NCI-H1092 (cell line): Measurements from ENCODE around the gene FOXA3.

Experiments
- DNase-seq: peaks from one replicate; lab custom pipeline; 2025; lab: John Stamatoyannopoulos, UW

Gene FOXA3

DNA sequence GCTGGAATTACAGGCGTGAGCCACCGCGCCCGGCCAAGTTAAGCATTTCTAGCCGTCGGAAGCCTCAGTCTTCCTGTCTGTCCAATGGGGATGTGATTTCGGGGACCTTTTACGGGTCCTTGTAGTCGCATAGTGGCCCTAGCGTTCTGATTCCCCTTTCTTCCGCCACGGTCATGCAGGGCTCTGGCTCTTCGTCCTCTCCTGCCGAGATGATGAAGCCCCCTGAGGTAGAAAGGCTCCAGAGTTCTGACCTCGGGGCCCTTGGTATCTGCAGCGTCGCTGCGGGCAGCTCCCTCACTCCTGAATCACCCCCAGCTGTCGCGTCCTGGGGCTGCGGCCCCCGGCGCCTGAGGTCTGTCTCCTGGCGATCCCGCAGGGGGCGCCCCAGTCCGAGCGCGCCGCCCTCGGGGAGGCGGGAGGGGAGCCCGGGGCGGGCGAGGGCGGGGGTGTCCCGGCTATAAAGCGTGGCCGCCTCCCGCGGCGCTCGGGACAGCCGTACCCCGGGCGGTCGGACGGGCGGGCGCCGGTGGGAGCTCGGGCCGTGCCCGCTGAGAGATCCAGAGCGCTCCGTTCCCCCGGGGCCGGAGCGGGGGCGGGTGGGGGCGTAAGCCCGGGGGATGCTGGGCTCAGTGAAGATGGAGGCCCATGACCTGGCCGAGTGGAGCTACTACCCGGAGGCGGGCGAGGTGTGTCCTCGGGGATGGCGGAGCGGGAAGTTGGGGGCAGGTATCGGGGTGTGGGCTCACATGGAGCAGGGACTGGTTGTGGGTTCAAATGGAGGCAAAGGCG is at the start of gene FOXA3:
Gene FOXA3 (plus strand): TSS at position 487 of the 789 bp plus-strand sequence. CDS start 131 bp downstream, at position 618.
- no peak for DNase-seq

DNA sequence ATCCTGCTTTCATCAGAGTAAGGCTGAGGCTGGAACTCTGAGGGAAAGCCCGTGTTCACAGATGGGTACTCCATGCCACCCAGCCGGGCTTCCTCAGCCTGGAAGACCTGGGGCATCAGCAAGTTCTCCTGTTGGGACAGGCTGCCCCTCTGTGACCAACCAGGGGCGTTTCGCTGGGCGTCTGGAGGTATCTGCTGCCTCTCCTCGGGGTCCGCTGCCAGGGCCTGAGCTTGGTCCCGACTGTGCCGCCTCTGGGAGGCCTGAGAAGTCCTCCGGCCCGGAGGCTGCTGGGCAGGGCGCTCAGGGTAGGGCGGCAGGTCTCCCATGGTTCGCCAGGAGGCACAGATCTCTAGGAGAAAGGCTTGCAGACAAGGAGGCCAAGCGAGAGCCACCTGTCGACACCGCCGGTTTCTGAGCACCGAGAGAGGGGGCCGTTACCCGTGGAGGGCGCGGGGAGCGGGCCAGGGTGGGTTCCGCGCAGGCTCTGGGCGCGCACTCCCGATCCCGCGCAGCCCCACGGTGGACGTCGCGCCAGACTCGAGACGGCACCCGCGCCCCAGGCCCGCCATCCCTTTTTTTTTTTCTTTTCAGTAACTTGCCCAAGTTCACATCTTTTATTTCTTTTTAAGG is 49.2 kb upstream of the FOXA3 start, which contains the start of gene RSPH6A:
Gene RSPH6A (minus strand): TSS at position 458 of the 630 bp plus-strand sequence. CDS start 132 bp downstream, at position 326.
- DNase-seq: no peak

DNA sequence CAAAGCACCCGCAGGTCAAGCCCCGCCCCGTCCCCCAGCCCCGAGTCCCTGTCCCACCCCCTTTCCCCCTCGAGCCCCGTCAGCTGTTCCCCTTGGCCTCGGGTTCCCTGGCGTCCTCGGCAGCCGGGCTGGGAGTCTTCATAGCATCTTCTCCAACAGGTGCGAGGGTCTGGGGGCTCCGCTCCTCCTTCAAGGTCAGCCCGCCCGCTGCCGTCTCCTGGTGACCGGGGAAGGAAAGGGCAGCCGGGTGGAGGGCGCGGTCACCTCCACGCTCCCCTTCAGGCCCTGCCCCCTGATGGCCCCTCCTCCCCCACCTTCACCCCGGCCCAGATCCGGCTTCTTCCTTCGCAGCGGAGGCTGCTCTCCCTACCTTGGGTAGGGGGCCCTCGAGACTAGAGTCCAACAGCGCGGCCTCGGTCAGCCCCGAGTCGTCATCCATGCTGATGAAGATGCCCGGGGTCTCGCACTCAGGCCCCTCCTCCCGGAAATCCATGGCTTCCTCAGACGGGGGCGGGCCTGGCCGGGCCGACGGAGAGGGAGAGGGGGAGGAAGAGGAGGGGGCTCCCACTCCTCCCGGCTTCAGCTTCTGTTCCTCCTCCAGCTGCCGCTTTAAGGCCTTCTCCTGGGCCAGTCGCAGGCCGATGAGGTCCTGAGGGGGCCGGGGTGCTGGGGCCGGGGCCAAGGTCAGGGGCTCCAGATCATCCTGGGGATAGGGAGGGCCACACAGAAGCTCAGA is 48.5 kb upstream of the FOXA3 start:
- no peak for DNase-seq

DNA sequence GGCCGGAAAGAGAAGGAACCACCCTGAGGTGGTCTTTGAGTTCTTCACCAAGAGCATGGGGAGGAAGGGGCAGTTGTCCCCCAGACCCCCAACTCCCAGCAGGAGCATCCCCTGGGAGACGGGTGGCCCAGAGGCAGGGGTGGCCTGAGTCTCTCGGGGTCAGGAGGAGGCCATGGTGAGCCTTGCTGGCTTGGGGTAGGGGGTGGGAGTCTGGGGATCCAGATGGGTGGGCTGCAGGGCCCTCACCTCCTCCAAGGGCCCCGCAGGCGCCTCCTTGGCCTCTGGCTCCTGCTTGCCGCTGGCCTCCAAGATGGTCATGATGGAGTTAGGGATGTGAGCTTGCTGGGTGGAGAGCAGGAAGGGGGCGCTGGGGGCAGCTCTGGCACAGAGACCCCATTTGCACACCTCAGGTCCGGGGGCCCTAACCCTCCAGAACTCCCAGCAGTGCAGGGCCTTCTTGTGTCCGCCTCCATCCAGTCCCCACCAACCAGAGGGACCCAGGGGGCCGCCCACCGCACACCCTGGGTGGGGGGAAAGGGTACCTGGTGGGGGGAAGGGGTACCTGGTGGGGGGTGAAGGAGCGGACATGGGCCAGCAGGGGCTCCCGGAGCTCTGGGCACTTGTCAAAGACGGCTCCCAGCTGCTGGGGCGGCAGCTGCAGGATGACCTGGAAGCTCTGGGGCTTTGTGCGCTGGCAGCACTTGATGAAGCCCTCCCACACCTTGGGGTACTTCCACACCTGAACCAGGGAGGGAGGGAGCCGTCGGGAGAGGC is 47.7 kb upstream of the FOXA3 start:
- no peak for DNase-seq

DNA sequence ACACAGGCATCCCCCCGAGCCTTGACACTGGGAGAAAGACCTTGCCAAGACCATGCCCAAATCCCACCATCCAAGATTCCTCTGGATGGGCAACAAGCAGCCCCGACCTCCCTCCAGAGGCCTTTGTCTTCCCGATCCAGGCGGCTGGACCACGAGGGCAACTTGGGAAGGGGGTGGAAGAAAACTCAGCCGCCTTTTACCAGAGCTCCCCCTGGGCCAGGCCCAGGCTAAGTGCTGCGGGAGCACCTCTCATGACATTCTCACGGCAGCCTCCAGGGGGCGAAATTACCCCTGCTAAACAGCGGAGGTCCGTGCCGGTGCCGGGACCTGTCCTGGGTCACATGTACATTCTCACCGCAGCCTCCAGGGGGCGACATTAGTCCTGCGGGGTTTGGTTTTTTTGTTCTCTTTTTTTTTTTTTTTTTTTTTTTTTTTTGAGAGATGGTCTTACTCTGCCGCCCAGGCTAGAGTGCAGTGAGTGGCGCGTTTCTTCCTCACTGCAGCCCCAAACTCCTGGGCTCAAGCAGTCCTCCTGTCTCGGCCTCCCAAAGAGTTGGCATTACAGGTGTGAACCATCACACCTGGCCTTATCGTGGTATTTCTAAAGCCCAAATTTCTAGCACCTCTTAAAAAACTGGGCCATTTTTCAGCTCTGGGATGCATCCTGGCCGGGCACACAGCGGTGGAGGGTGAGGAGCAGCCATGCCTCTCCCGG is 47.0 kb upstream of the FOXA3 start:
- DNase-seq: peak; percentile 70

DNA sequence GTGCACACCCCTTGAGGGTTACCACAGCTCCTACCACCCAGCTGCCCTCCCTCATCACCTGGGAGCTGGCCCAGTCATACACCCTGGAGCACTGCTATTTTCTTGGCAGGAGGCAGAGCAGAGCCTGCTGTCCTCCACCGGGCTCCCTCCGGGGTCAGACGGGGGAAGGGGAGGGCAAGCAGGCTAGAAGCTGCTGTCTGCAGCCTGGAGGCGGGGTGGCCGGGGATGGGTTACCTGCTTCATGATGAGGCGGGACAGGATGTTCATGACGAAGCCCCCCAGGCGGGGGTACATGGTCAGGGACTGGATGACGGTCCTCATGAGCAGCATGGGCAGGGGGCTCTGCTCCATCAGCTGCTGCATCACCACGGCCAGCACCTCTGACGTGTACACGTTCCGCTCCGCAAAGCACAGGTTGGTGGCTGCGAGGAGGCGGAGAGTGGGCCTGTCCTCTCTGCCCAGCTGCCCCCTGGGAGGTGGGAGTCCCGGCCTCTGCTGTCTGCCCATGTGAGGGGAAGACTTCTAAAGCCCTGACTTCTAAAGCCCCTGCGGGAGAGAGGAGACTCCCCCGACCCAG is 46.3 kb upstream of the FOXA3 start:
- DNase-seq: no peak

DNA sequence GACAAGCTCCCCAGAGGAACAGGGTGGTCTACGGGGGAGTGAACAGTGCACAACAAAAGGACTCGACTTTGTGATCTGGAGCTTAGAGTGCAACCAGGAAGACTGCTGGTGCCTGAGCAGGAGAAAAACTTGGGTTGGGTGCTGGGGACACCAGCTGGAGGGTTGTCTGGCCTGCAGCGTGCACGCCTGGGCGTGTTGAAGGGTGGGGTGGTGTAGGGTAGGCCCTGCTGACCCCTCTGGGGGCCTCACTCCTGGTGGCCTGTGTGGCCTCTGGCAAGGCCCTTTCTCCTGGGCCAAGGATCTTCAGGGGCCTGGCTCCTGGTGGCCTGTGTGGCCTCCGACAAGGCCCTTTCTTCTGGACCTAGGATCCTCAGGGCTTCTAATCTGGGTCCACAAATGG is 44.4 kb upstream of the FOXA3 start:
- DNase-seq: no peak

DNA sequence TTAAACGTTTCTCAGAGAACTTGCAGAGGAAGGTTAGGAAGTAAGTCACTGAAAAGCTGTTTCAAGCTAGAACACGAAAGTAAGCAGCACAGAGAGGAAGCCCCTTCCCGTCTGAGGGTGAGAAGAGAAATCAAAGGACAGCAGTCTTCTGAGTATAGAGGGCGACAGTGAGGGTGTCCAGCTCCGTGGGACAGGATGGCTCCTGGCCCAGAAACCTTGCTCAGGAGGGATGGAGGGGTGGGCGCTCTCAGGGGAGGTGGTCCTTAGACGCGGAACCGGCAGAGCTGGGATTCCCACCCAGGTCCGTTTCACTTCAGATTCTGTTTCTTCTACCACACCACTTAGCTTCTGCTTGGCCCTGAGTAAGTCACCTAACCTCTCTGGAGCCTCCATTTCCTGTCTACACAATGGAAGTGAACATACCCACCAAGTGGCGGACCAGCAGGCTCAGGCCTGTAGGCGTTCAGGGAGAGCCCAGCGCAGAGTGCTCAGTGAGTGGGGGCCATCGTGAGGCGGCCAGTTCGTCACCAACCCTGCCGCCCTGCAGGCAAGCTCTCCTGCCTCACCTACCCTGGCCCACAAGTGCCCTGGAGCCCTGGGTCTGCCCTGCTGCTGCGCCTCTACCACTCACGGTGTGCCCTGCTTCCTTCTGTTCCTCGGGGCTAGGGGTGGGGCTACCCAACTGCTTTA is 43.6 kb upstream of the FOXA3 start:
- DNase-seq: no peak

DNA sequence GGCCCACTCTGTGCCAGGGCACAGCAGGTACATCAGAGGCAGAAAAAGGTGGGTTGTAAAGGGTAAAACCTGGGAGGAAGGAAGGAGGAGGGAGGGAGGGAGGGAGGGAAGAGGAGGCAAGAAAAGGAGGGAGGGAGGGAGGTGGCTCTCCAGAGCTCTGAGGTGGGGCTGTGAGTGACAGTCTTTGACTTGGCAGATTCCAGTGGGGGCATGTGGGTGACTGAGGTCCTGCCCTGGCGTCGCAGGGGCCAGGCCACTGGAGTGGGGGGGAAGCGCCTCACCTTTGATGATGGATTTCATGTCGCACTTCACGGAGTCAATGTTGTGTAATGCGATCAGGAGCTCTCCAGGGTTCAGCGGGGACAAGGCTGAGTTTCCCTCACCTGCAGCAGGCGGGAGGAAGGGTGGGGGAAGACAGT is 43.0 kb upstream of the FOXA3 start:
- no peak for DNase-seq

DNA sequence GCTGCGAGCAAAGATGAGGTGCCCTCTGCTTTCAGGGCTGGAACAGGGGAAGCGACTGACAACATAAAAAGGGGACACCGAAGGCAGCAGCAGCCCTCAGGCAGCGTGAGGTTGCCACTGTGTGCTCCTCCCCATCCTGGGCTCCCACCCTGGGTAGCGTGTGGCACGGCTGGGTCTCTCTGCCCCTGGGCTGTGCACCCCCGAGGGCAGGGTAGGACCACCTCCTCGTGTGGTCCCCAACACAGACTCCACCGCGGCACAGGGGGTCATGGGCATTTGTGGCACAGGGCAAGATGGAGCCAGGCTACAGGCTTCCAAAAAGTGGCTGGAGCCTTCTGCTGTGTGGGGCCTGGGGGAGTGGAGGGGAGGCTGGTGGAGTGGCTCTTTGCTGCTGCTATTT is 42.6 kb upstream of the FOXA3 start:
- DNase-seq: no peak

DNA sequence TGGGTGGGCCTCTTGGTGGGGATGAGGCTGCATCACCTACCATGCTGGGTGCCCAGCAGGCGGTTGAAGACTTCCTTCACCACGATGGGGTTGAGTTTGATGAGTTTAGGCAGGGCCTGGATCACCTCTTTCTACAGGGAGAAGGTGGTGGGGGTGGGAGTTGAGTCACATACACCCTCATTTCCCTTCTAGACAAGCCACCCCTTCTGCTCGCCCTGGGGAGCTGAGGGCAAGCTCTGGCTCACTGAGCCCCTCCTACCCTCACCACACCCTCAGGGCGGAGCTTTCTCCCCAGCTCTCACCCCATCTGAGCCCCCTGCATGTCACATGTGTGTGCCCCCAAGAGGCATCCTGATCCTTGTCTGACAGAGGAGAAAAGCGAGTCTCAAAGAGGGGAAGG is 41.4 kb upstream of the FOXA3 start:
- no peak for DNase-seq

DNA sequence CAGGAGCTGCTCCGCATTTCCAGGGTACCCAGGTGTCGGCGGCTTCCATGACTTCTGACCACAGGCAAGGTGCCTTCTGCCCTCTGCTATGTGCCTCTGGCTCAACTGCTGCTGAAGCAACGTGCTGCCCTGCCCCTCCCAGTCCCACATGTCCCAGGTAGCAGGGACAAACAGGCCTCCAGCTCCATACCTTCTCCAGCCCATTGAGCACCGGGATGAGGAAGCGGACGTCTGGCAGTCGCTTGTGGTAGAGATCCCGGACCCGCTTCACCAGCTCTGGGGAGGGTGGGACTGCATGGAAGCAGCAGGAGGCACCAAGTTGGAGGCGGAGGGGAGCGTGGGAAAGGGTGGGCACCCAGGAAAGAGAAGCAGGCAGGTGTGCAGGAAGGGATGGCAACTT is 40.9 kb upstream of the FOXA3 start:
- no peak for DNase-seq

DNA sequence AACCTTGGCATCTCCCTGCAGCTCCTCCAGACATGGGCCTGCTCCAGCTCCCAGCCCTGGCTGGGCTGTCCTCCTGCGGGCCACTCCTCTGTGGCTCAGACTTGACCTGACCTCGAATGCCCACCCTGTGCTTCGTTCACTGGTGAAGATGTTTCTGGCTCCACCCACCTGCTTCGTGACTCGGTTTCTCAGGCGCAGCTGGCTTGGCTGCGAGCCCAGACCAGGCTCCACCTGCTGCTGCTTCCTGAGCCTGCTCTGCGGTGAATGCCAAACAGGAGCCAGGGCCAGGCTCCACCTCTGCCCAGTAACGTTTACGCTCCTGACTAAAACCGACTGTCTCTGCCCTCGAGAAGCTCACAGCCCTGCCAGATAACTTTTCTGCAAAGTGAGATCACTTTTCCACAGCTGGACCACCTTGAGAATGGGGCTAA is 40.1 kb upstream of the FOXA3 start:
- DNase-seq: peak; percentile 46

DNA sequence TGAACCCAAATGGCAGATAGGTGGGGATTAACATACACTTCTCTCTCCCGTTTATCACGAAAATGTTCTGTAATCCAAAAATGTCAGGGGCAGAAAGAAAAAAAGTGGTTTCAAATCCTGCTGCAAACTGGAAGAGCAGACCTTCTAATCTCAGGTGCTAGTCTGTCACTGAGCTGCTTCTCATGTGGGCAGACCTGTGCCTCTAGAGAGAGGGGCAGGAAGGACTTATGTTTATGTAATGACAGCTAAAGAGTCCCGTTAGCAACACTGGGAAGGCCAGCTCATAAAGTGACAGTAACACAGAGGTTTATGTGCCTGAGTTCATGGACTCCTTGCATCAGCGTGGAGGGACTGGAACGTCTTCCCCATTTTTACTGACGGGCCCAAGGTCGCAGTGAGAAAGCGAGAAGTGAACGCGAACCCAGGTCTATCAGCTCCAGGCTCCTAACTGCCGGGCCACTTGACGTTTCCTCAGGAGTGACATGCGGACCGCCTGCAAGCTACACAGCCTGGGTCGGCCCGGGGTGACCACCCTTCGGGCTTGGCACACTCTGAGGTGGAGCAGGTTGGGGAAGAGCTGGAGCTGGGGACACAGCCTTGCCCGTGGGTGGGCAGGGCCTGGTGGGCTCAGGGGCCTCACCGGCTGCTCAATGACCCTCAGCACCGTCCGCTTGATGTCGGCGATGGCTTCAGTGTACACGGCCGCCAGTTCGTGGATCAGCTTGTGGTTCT is 39.4 kb upstream of the FOXA3 start:
- DNase-seq: no peak

DNA sequence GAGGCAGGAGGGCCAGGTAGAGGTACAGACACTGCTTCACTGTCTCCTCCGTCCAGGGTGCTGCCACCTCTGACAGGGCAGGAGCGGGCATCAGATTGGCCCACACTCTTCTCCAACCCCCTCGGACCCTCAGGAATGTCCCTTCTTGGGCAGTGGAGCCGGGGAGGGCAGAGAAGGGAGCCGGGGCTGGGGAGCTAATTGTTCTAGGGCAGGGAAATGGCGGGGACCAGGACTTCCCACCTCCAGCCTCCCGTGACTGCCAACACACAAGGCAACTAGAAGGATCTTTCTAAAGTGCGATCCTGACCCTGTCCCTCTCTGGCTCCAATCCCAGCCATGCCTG is 38.9 kb upstream of the FOXA3 start:
- no peak for DNase-seq

DNA sequence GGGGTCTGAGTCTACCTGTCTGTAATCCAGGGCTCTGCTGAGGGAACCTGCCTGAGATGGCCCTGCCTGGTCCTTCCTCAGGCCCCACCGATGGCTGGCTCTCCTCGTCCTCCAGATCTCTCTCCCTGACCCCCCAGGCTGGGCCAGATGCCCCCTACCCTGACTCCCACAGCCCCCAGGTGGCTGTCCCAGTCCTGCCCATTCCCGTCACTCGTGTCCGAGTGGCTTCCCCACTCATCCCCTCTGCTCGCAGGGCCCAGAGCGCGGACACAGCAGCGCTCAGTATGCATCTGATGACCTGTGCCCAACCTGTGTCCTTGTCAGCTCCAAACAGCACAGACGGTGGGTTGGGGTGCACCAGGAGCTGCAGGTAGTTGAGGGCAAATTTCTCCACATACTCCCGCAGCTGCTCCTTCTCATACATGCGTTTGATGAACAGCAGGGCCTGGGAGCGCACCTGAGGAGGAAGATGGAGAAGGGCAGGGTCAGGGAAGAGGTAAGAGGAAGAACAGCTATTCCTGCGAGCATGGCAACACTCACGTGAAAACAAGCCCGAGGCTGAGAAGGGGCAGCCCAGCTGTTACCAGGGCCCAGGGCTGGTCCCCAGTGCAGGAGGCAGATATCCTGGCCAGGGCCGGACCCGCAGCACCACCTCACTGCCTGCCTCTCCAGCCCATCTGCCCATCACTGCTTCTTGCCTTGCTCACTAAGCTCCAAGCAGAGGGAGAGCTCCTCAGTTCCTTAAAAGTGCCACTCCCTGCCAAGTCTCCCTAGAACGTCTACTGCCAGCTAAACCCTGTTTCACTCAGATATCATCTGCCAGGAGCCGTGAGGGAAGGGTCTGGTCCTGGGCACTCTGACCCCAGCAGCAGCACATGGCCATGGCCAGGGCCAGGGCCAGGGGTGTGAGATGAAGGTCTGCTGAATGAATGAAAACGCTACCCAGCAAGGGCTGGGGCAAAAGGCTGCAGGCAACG is 37.9 kb upstream of the FOXA3 start:
- DNase-seq: no peak

DNA sequence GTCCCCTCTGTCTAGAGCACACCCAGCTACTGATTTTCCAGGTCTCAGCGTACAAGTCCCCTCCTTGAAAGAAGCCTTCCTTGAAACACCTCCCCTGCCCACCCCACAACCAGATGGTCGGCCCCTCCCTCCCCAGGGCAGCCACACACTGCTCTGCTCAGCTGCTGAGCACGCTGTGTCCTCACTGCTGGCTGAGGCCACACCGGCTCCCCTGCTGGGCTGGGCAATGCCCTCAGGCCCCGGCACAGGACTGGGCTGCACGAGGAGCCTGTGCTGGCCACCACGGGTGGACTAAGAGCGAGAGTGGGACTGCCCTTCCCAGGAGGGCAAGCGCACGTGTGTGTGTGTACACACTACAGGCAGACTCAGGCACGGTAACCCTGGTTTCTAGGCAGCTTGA is 37.2 kb upstream of the FOXA3 start:
- no peak for DNase-seq

DNA sequence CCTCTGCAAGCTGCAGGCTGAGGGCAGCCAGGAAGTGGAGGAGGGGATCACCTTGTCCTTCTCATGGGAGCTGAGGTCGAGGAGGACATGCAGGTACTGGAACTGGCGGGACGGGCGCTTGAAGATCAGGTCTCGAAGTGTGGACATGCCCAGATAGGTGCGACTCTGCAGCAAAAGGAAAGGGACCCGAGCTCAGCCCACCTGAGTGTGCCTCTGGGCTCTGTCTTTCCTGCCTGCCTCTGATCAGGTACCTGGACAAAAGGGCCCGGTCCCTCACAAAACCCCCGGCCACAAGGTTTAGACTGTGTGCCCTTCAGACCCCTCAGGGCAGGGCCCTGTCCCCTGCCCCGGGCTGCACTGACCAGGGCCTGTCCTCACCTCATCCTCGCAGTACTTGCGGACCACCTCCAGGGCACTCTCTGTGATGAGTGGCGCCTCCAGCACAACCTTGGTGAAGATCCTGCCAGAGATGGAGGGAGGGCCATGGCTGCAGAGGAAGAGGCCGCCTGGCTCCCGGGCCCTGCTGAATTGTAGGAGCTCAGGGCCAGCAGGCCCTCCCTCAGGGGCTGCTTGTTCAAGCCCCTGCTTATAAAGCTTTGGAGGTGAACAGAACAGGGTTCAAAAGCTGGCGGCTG is 36.5 kb upstream of the FOXA3 start:
- DNase-seq: no peak
